Measurements from ENCODE around the gene RIN3. TPM values are rescaled to one million over a fixed set of nuclear protein-coding genes. Genes with fewer than 3 reads are reported as not detected.

Gene RIN3, protein sequence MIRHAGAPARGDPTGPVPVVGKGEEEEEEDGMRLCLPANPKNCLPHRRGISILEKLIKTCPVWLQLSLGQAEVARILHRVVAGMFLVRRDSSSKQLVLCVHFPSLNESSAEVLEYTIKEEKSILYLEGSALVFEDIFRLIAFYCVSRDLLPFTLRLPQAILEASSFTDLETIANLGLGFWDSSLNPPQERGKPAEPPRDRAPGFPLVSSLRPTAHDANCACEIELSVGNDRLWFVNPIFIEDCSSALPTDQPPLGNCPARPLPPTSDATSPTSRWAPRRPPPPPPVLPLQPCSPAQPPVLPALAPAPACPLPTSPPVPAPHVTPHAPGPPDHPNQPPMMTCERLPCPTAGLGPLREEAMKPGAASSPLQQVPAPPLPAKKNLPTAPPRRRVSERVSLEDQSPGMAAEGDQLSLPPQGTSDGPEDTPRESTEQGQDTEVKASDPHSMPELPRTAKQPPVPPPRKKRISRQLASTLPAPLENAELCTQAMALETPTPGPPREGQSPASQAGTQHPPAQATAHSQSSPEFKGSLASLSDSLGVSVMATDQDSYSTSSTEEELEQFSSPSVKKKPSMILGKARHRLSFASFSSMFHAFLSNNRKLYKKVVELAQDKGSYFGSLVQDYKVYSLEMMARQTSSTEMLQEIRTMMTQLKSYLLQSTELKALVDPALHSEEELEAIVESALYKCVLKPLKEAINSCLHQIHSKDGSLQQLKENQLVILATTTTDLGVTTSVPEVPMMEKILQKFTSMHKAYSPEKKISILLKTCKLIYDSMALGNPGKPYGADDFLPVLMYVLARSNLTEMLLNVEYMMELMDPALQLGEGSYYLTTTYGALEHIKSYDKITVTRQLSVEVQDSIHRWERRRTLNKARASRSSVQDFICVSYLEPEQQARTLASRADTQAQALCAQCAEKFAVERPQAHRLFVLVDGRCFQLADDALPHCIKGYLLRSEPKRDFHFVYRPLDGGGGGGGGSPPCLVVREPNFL
- 0.86 and 1.8 TPM in 2 replicates for total RNA-seq (2014; rRNA removed; shearing (Covaris generic))

GRCh38 chr14:92513204-92513965 lies at the start of gene RIN3:
RIN3 (plus strand) TSS chr14:92513781; CDS start chr14:92513933, 152 bp downstream.
- peak; percentile 84 for DNase-seq (ENCODE audit: low read depth)

- no peak for DNase-seq (ENCODE audit: low read depth)
Measured at GRCh38 chr14:92464156-92464555, 49.4 kb upstream of the RIN3 start.

GRCh38 chr14:92464716-92465115 lies 48.9 kb upstream of the RIN3 start:
- no peak for DNase-seq (ENCODE audit: low read depth)

DNA sequence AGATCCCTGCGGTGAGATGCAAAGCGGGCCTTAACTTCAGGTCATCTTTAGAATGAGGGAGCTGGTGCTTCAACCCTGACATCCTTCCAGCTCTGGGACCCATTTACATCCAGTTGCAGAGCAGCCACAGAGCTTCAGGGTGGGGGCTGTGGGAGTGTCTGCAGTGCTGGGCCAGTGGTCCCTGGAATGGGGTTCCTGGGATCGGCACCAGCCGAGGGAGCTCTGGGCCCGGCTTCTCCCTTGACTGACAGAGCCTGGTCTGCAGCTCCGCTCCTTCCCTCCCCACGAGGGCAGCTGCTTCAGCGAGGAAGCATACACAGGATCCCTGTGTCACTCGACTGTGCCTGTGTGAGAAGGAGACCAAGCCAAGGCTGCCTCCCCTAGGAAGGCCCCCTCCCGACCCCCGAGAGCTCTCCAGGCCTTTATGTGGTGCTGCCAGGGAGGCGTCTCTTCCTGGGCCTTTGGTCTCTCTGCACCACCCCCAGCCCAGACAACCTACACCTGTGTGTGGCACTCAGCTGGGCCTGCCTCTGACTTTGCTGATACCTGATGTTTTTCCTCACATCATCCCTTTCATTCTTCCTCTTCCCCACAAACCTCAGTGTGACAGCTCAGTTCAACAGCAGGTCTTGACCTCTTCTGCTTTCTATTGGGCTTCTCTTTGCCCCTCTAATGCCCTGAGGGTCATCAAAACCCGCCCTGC lies 48.1 kb upstream of the RIN3 start:
- no peak for DNase-seq (ENCODE audit: low read depth)

- no peak for DNase-seq (ENCODE audit: low read depth)
Measured at GRCh38 chr14:92466059-92466458, 47.5 kb upstream of the RIN3 start.

- no peak for DNase-seq (ENCODE audit: low read depth)
Measured at GRCh38 chr14:92469515-92469914, 44.1 kb upstream of the RIN3 start.

DNA sequence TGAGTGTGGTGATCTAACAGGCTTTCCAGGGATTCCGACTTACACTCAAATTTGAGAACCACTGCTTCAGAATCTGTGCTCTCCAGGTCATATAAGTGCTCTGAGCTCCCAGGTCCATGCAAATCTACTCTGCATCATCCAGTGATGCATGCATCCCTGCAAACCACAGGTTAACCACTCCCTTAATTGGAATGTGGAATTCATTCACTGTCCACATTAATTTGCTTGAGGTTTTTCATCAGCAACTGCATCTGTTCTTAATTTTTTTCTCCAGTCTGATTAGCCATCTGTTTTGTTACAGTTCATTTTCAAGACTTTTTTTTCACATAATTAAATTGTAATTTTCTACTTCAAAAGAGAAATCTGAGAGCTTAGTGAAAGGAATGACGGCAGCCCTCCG lies 43.4 kb upstream of the RIN3 start:
- DNase-seq (ENCODE audit: low read depth) = peak; percentile 48

DNA sequence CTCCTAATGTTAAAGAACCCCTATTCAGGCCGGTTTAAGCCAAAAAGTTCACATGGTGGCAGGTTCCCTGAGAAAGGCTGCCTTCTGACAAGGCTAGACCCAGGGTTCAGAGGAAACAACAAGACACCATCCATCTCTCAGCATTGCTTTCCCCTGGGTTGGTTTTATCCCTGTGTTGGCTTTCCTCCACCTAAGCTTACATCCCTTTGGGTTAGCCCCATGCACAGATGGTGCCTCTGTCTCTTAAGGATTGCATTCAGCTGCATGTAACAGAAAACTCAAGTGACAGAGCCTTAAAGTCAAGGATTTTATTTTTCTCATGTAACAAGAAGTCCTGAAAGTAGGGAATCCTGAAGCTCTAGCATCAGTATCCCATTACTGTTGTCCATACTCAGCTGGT lies 42.8 kb upstream of the RIN3 start:
- no peak for DNase-seq (ENCODE audit: low read depth)

DNA sequence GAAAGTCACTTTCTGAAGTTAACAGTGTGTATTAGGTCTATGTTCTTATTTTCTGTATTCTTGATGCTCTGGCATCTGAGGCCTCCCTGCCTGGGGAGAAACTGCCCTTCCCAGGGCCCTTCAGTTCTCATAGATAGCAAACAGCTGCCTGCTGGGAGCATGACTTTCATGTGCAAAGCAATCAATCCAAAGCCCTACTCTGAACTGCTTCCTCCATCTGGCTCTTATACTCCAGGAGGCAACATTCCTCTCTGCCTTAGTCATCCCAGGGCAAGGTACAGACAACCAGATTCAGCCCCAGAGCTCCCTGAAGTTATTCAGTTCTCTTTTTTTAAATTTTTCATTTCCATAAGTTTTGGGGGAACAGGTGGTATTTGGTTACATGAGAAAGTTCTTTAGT lies 41.7 kb upstream of the RIN3 start:
- peak; percentile 86 for DNase-seq (ENCODE audit: low read depth)

DNA sequence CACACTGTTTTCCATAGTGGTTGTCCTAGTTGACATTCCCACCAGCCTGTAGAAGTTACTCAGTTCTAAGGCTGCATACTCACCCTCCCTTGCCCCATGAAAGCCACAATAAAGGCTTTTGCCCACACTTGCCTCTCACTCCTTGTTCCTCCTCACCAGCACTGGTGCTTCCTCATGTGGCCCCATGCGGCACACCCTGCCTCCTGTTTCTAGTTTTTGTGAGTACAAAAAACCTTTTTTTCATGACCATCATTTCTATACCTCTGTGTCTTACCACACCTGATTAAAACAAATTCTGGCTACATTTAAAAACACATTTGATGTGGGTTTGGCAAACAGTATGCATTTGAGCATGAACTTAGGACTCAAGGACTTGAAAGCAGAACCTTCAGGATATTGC lies 40.7 kb upstream of the RIN3 start:
- DNase-seq (ENCODE audit: low read depth) = no peak

GRCh38 chr14:92473261-92473968 lies 40.2 kb upstream of the RIN3 start:
- DNase-seq (ENCODE audit: low read depth) = no peak

DNA sequence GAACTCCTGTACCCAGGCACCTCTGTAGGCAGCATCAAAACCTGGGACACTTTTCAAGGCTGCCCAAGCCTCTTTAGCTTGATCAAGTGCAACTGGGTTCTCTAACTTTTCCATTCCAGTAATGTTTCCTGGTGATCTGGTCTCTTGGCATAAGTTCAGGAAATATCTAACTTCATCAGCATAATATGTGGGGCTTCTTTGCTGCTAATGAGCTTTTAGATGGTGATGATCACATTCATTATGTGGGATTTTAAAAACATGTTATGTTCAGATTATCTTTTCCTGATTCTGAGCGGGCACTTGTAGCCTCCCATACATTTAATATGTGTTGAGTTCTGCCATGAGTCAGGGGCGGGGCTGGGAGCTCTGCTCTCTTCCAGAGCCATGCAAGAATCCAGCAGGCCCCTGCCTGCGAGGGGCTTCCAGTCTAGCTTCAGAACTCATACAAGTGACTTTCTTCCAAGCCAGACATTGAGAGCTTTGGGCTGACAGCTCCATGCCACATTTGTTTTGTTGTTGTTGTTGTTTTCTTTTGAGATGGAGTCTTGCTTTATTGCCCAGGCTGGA lies 39.5 kb upstream of the RIN3 start:
- no peak for DNase-seq (ENCODE audit: low read depth)

DNA sequence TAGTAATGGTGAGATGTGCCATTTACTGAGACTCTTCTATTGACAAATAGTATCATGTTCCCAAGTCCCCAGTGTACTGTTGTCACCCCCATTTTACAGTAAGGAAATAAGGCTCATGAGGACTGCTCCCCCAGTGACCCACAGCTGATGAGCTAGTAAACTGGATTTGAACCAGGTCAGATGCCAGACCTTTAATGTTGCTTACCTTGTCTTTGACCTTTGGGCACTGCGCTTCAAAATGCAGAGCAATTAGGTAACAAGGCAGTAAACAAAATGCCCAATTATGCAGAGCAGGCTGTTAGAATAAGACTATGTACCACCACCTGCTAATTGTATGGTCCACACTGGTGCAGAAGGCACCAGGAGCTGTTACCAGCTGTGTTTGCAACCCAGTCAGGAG lies 38.5 kb upstream of the RIN3 start:
- DNase-seq (ENCODE audit: low read depth) = no peak

DNA sequence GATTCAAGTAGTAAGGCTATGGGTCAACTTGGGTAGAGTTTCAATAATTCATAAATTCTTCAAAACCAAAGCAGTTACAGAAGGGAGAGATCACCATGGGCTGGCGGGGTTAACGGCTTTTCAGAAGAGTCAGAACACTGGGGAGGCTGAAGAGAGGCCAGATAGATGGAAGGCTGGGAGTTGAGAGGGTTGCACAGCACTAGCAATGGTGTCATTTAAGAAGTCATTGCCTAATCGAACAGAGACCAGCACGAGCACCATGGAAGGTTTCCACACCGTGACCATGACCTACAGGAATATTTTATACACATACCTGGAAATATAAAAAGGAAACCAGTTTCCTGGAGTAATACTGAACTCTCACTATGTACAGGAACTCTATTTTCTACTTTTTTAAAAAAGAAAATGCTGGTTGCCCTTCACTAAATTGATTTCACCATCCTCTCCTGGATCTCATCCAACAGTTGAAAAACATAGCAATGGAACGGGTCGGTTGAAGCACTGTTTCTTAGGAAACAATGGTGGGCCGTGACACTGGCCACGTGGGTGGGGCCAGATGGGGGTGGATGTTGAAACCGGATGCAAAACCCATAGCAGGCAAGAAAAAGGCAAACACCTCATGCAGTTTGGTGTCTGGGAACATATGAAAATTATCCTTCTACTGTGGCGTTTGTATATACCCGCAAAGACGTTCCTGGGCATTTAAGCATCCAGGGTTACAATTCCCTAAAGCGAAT lies 38.0 kb upstream of the RIN3 start:
- DNase-seq (ENCODE audit: low read depth) = no peak

DNA sequence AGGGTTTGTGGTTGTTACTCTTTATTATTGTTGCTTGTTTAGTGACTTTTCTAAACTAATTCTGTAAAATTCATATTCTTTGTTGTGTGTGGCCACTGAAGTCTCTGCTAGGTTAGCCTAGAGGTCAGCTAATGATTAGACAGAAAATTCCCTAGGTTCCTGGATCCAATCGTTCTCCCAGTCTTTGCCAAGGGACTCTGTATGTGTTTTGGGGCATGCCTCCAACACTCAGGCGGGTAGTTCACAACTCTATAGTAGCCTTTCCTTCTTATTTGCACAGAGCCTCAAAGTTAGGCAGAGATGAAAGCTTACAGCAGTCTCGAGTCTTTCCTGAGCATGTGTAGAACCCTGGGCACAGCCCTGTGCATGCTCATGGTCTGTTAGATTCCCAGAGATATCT lies 32.7 kb upstream of the RIN3 start:
- no peak for DNase-seq (ENCODE audit: low read depth)

- DNase-seq (ENCODE audit: low read depth) = no peak
Measured at GRCh38 chr14:92481386-92481785, 32.2 kb upstream of the RIN3 start.

DNA sequence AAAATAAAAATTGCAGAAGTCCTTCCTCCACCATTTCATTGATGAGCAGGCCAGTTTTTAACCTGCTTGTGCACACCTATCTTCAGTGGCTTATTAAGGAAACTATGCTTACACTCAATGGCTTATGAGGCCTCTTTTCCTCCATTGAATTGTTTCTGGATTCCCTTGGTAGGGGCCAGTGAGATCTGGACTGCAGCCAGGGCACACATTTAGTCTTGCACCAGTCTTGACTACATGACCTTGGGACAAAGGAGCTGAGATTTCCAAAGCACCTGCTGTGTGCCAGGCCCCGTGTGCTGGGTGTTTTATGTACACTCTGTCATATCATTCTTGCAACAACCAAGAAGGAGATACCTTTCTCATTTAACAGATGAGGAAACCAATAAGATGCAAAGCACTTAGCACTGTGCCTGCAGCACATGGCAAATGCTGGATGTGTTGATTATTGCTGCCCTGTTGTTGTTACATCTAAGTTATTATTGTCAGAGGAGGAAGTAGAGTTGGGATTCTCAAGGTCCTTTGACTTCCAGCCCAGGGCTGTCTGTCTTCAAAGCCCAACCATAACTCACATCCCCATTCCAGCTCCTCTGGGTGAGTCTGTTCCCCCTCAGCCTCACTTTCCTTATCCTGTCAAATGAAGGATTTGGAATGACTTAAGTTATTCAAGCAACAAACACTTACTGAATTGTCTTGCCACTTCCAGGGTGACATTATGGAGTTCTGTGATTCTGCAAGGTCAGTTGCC lies 31.6 kb upstream of the RIN3 start:
- no peak for DNase-seq (ENCODE audit: low read depth)

GRCh38 chr14:92482621-92483319 lies 30.8 kb upstream of the RIN3 start:
- DNase-seq (ENCODE audit: low read depth) = no peak

Data from Daoy (cell line).